Measurements from ENCODE around the gene BSDC1.
A peak's percentile ranks its signal among the peaks of the same experiment; 100 is the strongest.

Gene BSDC1

GRCh38 chr1:32393832-32394140 lies 455 bp downstream of the BSDC1 start:
- peak; percentile 51 for DNase-seq (ENCODE audit: low spot score)
- ChIA-PET CTCF (interaction anchor here (0.7 to 1.0 kb wide), 2 partner anchors 11 to 336 kb away, joined by 3 read pairs; no protein-coding TSS in a partner anchor), POLR2A (ENCODE audit: low non-redundant PET) (interaction anchor here (0.6 kb wide), 1 partner anchor 116 kb away, joined by 5 read pairs; no protein-coding TSS in a partner anchor)
- peak overlapping the region; percentile 85 for H3K27ac ChIP-seq
- TF ChIP-seq CTCF (conservative IDR thresholded peaks at IDR 0.05; ENCODE audit: low read depth) = no peak

- no peak for DNase-seq (ENCODE audit: low spot score)
- ChIA-PET POLR2A (ENCODE audit: low non-redundant PET) (no interaction called here), CTCF (no interaction called here)
- H3K27ac ChIP-seq = no peak overlapping the region
- no peak for TF ChIP-seq CTCF (conservative IDR thresholded peaks at IDR 0.05; ENCODE audit: low read depth)
Measured at GRCh38 chr1:32393136-32393535, 1.1 kb downstream of the BSDC1 start.

GRCh38 chr1:32392325-32392724 lies 1.9 kb downstream of the BSDC1 start:
- ChIA-PET CTCF (no interaction called here), POLR2A (ENCODE audit: low non-redundant PET) (no interaction called here)

GRCh38 chr1:32390904-32391870 lies 3.1 kb downstream of the BSDC1 start:
- no peak overlapping the region for H3K27ac ChIP-seq
- TF ChIP-seq CTCF (conservative IDR thresholded peaks at IDR 0.05; ENCODE audit: low read depth) = no peak
- ChIA-PET POLR2A (ENCODE audit: low non-redundant PET) (no interaction called here), CTCF (interaction anchor here (0.7 kb wide), 1 partner anchor 123 kb away, joined by 3 read pairs; no protein-coding TSS in a partner anchor)
- DNase-seq (ENCODE audit: low spot score) = no peak

More at GRCh38 chr1:32392325-32392724, 1.9 kb downstream of the BSDC1 start:
- DNase-seq (ENCODE audit: low spot score) = no peak
- TF ChIP-seq CTCF (conservative IDR thresholded peaks at IDR 0.05; ENCODE audit: low read depth) = no peak
- no peak overlapping the region for H3K27ac ChIP-seq

GRCh38 chr1:32388641-32389040 lies 5.6 kb downstream of the BSDC1 start:
- no peak for DNase-seq (ENCODE audit: low spot score)

More at GRCh38 chr1:32388641-32389040, 5.6 kb downstream of the BSDC1 start:
- H3K27ac ChIP-seq = no peak overlapping the region
- ChIA-PET POLR2A (ENCODE audit: low non-redundant PET) (no interaction called here), CTCF (no interaction called here)
- no peak for TF ChIP-seq CTCF (conservative IDR thresholded peaks at IDR 0.05; ENCODE audit: low read depth)
